ENCODE results near the gene BRIP1.
"Not testable (repeated sequence)": the region's sequence is repeated elsewhere in the genome, so short reads cannot be mapped to it uniquely, and the experiment has no call there.

The BRIP1 gene

DNA sequence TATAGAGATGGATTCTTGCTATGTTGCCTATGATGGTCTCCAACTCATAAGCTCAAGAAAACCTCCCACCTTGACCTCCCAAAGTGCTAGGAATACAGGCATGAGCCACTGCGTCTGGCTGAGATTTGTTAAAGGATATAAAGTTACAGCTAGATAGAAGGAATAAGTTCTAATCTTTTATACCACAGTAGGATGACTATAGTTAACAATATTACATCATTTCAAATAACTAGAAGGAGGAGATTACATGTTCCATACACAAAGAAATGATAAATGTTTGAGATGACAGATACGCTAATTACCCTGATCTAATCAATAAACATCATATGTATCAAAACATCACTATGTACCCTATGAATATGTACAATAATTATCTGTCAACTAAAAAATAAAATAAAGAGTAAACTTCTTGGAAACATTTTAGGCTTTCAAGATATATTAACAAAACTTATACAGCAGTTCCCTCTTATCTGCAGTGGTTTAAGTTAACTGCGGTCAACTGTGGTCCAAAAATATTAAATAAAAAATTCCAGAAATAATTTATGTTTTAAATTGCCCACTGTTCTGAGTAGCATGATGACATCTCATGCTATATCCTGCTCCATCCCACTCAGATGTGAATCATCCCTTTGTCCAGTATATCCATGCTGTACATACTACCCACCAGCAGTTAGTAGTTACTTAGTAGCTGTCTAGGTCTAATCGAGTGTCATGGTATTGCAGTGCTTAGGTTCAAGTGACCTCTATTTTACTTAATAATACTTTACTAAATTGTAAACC, 143.1 kb downstream of the BRIP1 start:
- peaks cover 6% of the 10 kb centered on the region for H3K9me3 ChIP-seq (ENCODE audit: control insufficient read depth, insufficient read depth, low read length)
- H3K4me3 ChIP-seq (ENCODE audit: low read depth, low read length): no peak overlapping the region
- no peak overlapping the region for H3K9ac ChIP-seq (ENCODE audit: low read depth, low read length)
- H3K36me3 ChIP-seq (ENCODE audit: control insufficient read depth, insufficient read depth, low read length): peaks cover 5% of the 10 kb centered on the region; the same call in 1 of the 2 replicates
- H3K4me1 ChIP-seq (ENCODE audit: control insufficient read depth, insufficient read depth, low read length): no peaks in the 10 kb centered on the region
- H3K27ac ChIP-seq (ENCODE audit: low read depth, low read length): no peak overlapping the region
- no peaks in the 10 kb centered on the region for H3K27me3 ChIP-seq (ENCODE audit: control insufficient read depth, insufficient read depth, low read length)

- H3K4me3 ChIP-seq (ENCODE audit: low read depth, low read length); H3K27ac ChIP-seq (ENCODE audit: low read depth, low read length); H3K9ac ChIP-seq (ENCODE audit: low read depth, low read length); H3K4me1 ChIP-seq (ENCODE audit: control insufficient read depth, insufficient read depth, low read length); H3K36me3 ChIP-seq (ENCODE audit: control insufficient read depth, insufficient read depth, low read length); H3K27me3 ChIP-seq (ENCODE audit: control insufficient read depth, insufficient read depth, low read length); H3K9me3 ChIP-seq (ENCODE audit: control insufficient read depth, insufficient read depth, low read length): not testable (repeated sequence)
These were observed 144.1 kb downstream of the BRIP1 start for GRCh38 chr17:61719220-61719619.

DNA sequence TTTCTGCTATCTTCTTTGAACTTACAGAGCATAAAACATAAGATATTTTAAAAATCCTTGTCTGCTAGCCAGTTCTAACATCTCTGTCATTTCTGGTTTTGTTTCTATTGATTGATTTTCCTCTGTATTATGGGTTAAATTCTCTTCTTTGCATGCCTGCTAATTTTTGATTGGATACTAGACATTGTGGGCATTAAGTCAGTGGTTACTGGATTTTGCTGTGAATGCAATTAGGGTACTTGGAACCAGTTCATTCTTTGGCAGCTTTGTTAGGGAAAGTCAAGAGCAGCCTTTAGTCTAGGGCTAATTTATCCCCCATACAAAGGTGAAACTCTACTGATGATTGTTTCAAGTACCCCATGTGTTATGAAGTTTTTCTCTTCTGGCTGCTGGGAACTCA, 145.3 kb downstream of the BRIP1 start:
- Histone ChIP-seq H3K4me1 (ENCODE audit: control insufficient read depth, insufficient read depth, low read length) (no peaks in the 10 kb centered on the region), H3K36me3 (ENCODE audit: control insufficient read depth, insufficient read depth, low read length) (peaks cover 9% of the 10 kb centered on the region)

GRCh38 chr17:61717352-61717751, 146.0 kb downstream of the BRIP1 start:
- no peaks in the 10 kb centered on the region for H3K27me3 ChIP-seq (ENCODE audit: control insufficient read depth, insufficient read depth, low read length)
- peaks cover 6% of the 10 kb centered on the region for H3K9me3 ChIP-seq (ENCODE audit: control insufficient read depth, insufficient read depth, low read length)
- H3K4me1 ChIP-seq (ENCODE audit: control insufficient read depth, insufficient read depth, low read length): no peaks in the 10 kb centered on the region
- no peak overlapping the region for H3K4me3 ChIP-seq (ENCODE audit: low read depth, low read length)
- H3K9ac ChIP-seq (ENCODE audit: low read depth, low read length): no peak overlapping the region
- no peak overlapping the region for H3K27ac ChIP-seq (ENCODE audit: low read depth, low read length)
- H3K36me3 ChIP-seq (ENCODE audit: control insufficient read depth, insufficient read depth, low read length): peaks cover 11% of the 10 kb centered on the region

More for the DNA sequence above, 145.3 kb downstream of the BRIP1 start:
- peaks cover 6% of the 10 kb centered on the region for H3K9me3 ChIP-seq (ENCODE audit: control insufficient read depth, insufficient read depth, low read length)
- no peaks in the 10 kb centered on the region for H3K27me3 ChIP-seq (ENCODE audit: control insufficient read depth, insufficient read depth, low read length)
- H3K4me3 ChIP-seq (ENCODE audit: low read depth, low read length): no peak overlapping the region
- H3K9ac ChIP-seq (ENCODE audit: low read depth, low read length): no peak overlapping the region
- no peak overlapping the region for H3K27ac ChIP-seq (ENCODE audit: low read depth, low read length)

DNA sequence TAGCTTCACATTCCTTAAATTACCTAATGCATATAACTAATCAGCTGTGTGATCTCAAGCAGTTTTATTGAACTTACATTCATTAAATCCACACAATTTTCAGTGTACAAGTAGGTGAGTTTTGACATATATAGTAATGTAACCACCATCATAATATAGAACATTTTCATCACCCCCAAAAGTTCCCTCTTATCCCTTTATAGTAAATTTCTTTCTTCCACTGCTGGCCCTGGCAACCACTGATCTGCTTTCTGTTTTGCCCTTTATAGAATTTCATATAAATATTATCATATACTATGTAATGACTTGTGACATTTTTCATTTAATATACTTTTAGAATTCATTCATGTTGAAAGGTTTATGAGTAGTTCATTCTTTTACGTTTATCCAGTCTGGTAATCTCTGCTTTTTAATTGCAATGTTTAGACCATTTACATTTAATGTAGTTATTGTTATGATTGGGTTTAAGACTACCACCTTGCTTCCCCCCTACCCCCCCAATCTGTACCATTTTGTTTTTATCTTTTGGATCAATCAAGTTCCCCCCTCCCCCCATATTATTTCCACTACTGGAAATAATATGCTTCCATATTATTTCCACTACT, 147.0 kb downstream of the BRIP1 start:
- H3K27ac ChIP-seq (ENCODE audit: low read depth, low read length): no peak overlapping the region
- peaks cover 11% of the 10 kb centered on the region for H3K36me3 ChIP-seq (ENCODE audit: control insufficient read depth, insufficient read depth, low read length)
- peaks cover 6% of the 10 kb centered on the region for H3K9me3 ChIP-seq (ENCODE audit: control insufficient read depth, insufficient read depth, low read length)
- H3K9ac ChIP-seq (ENCODE audit: low read depth, low read length): no peak overlapping the region
- no peaks in the 10 kb centered on the region for H3K27me3 ChIP-seq (ENCODE audit: control insufficient read depth, insufficient read depth, low read length)
- H3K4me3 ChIP-seq (ENCODE audit: low read depth, low read length): no peak overlapping the region
- H3K4me1 ChIP-seq (ENCODE audit: control insufficient read depth, insufficient read depth, low read length): no peaks in the 10 kb centered on the region

DNA sequence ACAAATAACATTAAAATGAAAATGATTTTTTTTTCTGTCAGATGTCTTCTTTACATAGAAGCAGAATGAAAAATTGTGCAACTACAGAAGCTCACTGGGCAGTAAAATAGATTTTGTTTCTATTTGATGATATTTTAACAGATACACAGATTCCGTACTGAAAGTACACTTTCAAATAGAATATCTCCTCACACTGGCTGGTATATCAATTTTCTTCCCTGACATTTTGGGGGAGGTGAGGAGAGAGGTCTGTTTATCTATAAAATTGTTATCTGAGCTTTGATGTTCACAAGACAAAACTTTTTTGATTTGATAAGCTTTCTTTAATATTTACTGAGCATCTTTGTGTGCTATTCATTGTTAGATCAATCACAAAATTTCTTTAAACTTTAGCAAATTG, 148.0 kb downstream of the BRIP1 start:
- H3K9me3 ChIP-seq (ENCODE audit: control insufficient read depth, insufficient read depth, low read length): peaks cover 6% of the 10 kb centered on the region
- H3K4me3 ChIP-seq (ENCODE audit: low read depth, low read length): no peak overlapping the region
- peaks cover 14% of the 10 kb centered on the region for H3K36me3 ChIP-seq (ENCODE audit: control insufficient read depth, insufficient read depth, low read length)
- H3K27ac ChIP-seq (ENCODE audit: low read depth, low read length): no peak overlapping the region
- no peak overlapping the region for H3K9ac ChIP-seq (ENCODE audit: low read depth, low read length)
- H3K27me3 ChIP-seq (ENCODE audit: control insufficient read depth, insufficient read depth, low read length): no peaks in the 10 kb centered on the region
- H3K4me1 ChIP-seq (ENCODE audit: control insufficient read depth, insufficient read depth, low read length): no peaks in the 10 kb centered on the region

DNA sequence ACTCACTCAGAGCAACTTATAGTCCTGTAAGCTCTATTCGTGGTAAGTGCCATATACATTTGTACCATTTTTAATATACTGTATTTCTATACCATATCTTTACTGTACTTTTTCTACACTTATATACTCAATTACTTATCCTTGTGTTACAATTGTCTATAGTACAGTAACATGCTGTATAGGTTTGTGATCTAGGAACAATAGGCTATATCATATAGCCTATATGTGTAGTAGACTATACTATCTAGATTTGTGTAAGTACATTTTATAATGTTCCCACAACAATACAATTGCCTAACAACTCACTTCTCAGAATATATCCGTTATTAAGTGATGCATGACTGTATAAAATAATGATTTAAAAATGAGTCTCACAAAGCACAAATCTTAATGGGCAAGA, 149.0 kb downstream of the BRIP1 start:
- H3K9ac ChIP-seq (ENCODE audit: low read depth, low read length): no peak overlapping the region
- H3K4me3 ChIP-seq (ENCODE audit: low read depth, low read length): no peak overlapping the region
- H3K27me3 ChIP-seq (ENCODE audit: control insufficient read depth, insufficient read depth, low read length): no peaks in the 10 kb centered on the region
- peaks cover 6% of the 10 kb centered on the region for H3K9me3 ChIP-seq (ENCODE audit: control insufficient read depth, insufficient read depth, low read length)
- H3K36me3 ChIP-seq (ENCODE audit: control insufficient read depth, insufficient read depth, low read length): peaks cover 14% of the 10 kb centered on the region
- H3K27ac ChIP-seq (ENCODE audit: low read depth, low read length): no peak overlapping the region
- H3K4me1 ChIP-seq (ENCODE audit: control insufficient read depth, insufficient read depth, low read length): no peaks in the 10 kb centered on the region

DNA sequence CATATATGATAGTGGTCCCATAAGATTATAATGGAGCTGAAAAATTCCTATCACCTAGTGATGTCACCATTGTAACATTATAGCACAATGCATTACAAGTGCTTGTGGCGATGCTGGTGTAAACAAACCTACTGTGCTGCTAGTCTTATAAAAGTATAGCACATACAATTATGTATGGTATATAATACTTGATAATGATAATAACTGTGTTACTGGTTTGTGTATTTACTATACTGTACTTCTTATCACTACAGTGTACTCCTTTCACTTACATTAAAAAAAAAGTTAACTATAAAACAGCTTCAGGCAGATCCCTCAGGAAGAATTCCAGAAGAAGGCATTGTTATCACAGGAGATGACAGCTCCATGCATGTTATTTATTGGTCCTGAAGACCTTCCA, 150.3 kb downstream of the BRIP1 start:
- H3K4me3 ChIP-seq (ENCODE audit: low read depth, low read length): no peak overlapping the region
- H3K9me3 ChIP-seq (ENCODE audit: control insufficient read depth, insufficient read depth, low read length): peaks cover 6% of the 10 kb centered on the region
- H3K9ac ChIP-seq (ENCODE audit: low read depth, low read length): no peak overlapping the region
- no peak overlapping the region for H3K27ac ChIP-seq (ENCODE audit: low read depth, low read length)
- peaks cover 18% of the 10 kb centered on the region for H3K36me3 ChIP-seq (ENCODE audit: control insufficient read depth, insufficient read depth, low read length)
- H3K27me3 ChIP-seq (ENCODE audit: control insufficient read depth, insufficient read depth, low read length): no peaks in the 10 kb centered on the region
- H3K4me1 ChIP-seq (ENCODE audit: control insufficient read depth, insufficient read depth, low read length): no peaks in the 10 kb centered on the region

GRCh38 chr17:61710546-61710945, 152.8 kb downstream of the BRIP1 start:
- Histone ChIP-seq H3K4me3 (ENCODE audit: low read depth, low read length) (no peak overlapping the region), H3K36me3 (ENCODE audit: control insufficient read depth, insufficient read depth, low read length) (peaks cover 17% of the 10 kb centered on the region), H3K4me1 (ENCODE audit: control insufficient read depth, insufficient read depth, low read length) (no peaks in the 10 kb centered on the region), H3K9ac (ENCODE audit: low read depth, low read length) (no peak overlapping the region), H3K9me3 (ENCODE audit: control insufficient read depth, insufficient read depth, low read length) (no peaks in the 10 kb centered on the region; the same call in 1 of the 2 replicates), H3K27ac (ENCODE audit: low read depth, low read length) (no peak overlapping the region), H3K27me3 (ENCODE audit: control insufficient read depth, insufficient read depth, low read length) (no peaks in the 10 kb centered on the region)

DNA sequence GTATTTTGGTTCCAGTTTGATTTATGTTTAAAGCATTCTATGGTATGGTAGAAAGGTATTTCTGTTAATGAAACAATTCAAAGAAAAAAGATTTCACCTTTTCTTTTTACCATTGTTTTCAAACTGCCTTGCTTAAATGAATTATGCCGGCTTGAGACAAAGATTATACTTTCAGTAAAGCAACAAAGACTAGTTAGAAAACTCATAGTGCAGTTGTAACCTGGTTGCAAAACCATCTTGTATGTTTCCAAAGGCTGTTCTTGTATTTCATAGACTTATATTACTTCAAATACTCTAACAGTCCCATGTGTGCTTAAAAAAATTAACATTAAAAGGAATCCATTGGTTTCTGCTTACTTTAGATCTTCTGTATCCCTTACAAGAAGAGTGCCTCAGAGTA, 153.8 kb downstream of the BRIP1 start:
- peaks cover 12% of the 10 kb centered on the region for H3K36me3 ChIP-seq (ENCODE audit: control insufficient read depth, insufficient read depth, low read length)
- H3K27ac ChIP-seq (ENCODE audit: low read depth, low read length): no peak overlapping the region
- H3K4me1 ChIP-seq (ENCODE audit: control insufficient read depth, insufficient read depth, low read length): no peaks in the 10 kb centered on the region
- H3K9ac ChIP-seq (ENCODE audit: low read depth, low read length): no peak overlapping the region
- H3K27me3 ChIP-seq (ENCODE audit: control insufficient read depth, insufficient read depth, low read length): no peaks in the 10 kb centered on the region
- no peak overlapping the region for H3K4me3 ChIP-seq (ENCODE audit: low read depth, low read length)
- no peaks in the 10 kb centered on the region; the same call in 1 of the 2 replicates for H3K9me3 ChIP-seq (ENCODE audit: control insufficient read depth, insufficient read depth, low read length)

DNA sequence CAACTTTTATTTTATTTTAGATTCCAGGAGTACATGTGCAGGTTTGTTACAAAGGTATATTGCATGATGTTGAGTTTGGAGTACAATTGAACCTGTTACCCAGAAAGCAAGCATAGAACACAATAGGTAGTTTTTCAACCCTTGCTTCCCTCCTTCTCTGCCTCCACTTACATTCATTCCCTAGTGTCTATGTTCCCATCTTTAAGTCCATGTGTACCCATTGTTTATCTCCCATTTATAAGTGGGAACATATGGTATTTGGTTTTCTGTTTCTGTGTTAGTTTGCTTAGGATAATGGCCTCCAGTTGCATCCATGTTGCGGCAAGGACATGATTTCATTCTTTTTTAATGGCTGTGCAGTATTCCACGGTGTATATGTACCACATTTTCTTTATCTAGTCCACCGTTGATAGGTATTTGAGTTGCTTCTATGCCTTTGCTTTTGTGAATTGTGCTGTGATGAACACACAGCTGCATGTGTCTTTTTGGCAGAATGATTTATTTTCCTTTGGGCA, 158.3 kb downstream of the BRIP1 start:
- H3K27me3 ChIP-seq (ENCODE audit: control insufficient read depth, insufficient read depth, low read length): no peaks in the 10 kb centered on the region
- H3K9ac ChIP-seq (ENCODE audit: low read depth, low read length): no peak overlapping the region
- H3K9me3 ChIP-seq (ENCODE audit: control insufficient read depth, insufficient read depth, low read length): peaks cover 33% of the 10 kb centered on the region
- H3K4me1 ChIP-seq (ENCODE audit: control insufficient read depth, insufficient read depth, low read length): no peaks in the 10 kb centered on the region
- H3K4me3 ChIP-seq (ENCODE audit: low read depth, low read length): no peak overlapping the region
- H3K36me3 ChIP-seq (ENCODE audit: control insufficient read depth, insufficient read depth, low read length): peaks cover 4% of the 10 kb centered on the region; the same call in 1 of the 2 replicates
- no peak overlapping the region for H3K27ac ChIP-seq (ENCODE audit: low read depth, low read length)

All from HUES48 (cell line).